Endothelial cell of umbilical vein (primary cell): ENCODE measurements around the gene CAMKMT. TPM values are rescaled to one million over a fixed set of nuclear protein-coding genes. Genes with fewer than 3 reads are reported as not detected.

Source experiments
- BruUV-seq: library from RNA; stranded (reverse); fragments of 400-500 nt; replicated peaks from 2 replicates; lab custom pipeline; 2021; lab: Mats Ljungman, UMichigan
- CTCF ChIA-PET: fragments of 300-600, 350-600 bp; sonication (Branson Sonifier 250); formaldehyde crosslinking; loops from one replicate; lab custom pipeline; 2021; ENCODE audit warnings: antibody characterized with exemption, inconsistent platforms; lab: Charles Lee
- POLR2A ChIA-PET: fragments of 300-600, 350-600 bp; sonication (Branson Sonifier 250); formaldehyde crosslinking; loops from one replicate; lab custom pipeline; 2021; ENCODE audit warnings: antibody characterized with exemption, inconsistent platforms; lab: Charles Lee
- DNase-seq: peaks from one replicate; pipeline ENCODE4 v3.0.0-alpha.2; 2011; ENCODE audit warnings: low read depth, low spot score
- FAIRE-seq: peaks from 2 replicates; lab custom pipeline; 2011; peaks lifted over from hg19 to GRCh38; lab: Jason Lieb, UNC
- H2AFZ ChIP-seq: 2 replicates; pipeline ENCODE4 v1.6.0; 2012; ENCODE audit warnings: low read depth, low read length, control low read depth, inconsistent platforms
- H3K27ac ChIP-seq: 2 replicates; pipeline ENCODE4 v1.5.1; 2011; ENCODE audit warnings: low read depth, mild to moderate bottlenecking, control low read depth, low read length, moderate library complexity; ENCODE audit not compliant: insufficient read depth
- H3K27me3 ChIP-seq, 2 experiments: 2 replicates each; pipeline versions ENCODE4 v1.6.0 to v1.6.1; 2011; ENCODE audit warnings: low read length in 2 of 2, mixed read lengths in 1 of 2; ENCODE audit not compliant: control insufficient read depth in 2 of 2, insufficient read depth in 2 of 2
- H3K36me3 ChIP-seq, 2 experiments: 2 replicates in 1 of 2; 3 replicates in 1 of 2; pipeline ENCODE4 v1.5.1; 2011; ENCODE audit warnings: low read length in 2 of 2, mild to moderate bottlenecking in 1 of 2, moderate library complexity in 1 of 2; ENCODE audit not compliant: control insufficient read depth in 2 of 2, insufficient read depth in 2 of 2; ENCODE audit errors: extremely low read depth in 1 of 2
- H3K4me1 ChIP-seq: 3 replicates; pipeline ENCODE4 v1.5.1; 2011; ENCODE audit warnings: mild to moderate bottlenecking, low read length; ENCODE audit not compliant: control insufficient read depth, insufficient read depth; ENCODE audit errors: extremely low read depth
- H3K4me2 ChIP-seq: 2 replicates; pipeline ENCODE4 v1.6.1; 2011; ENCODE audit warnings: low read length, control low read depth, mixed read lengths; ENCODE audit not compliant: insufficient read depth
- H3K4me3 ChIP-seq, 3 experiments: fragments of 200-600 bp in 1 of 3; sonication (generic), shearing (Covaris generic) in 1 of 3; replicated peaks in 1 of 3; 2 replicates each; pipeline ENCODE4 v1.5.1; 2011 to 2016; ENCODE audit warnings: control low read depth in 3 of 3, low read length in 3 of 3, mild to moderate bottlenecking in 2 of 3, inconsistent platforms in 1 of 3, low read depth in 1 of 3, moderate library complexity in 1 of 3; ENCODE audit not compliant: insufficient read depth in 1 of 3
- H3K79me2 ChIP-seq: 2 replicates; pipeline ENCODE4 v1.6.0; 2012; ENCODE audit warnings: low read length, inconsistent platforms; ENCODE audit not compliant: control insufficient read depth, insufficient read depth
- H3K9ac ChIP-seq: replicated peaks from 2 replicates; pipeline ENCODE3; 2011; ENCODE audit warnings: low read length, control low read depth; ENCODE audit not compliant: insufficient read depth; ENCODE audit errors: extremely low read depth
- H3K9me1 ChIP-seq: replicated peaks from 3 replicates; pipeline ENCODE4 v1.6.0; 2011; ENCODE audit warnings: mild to moderate bottlenecking, low read length; ENCODE audit not compliant: control insufficient read depth, insufficient read depth; ENCODE audit errors: extremely low read depth
- H3K9me3 ChIP-seq: replicated peaks from 2 replicates; pipeline ENCODE4 v1.5.1; 2012; ENCODE audit warnings: low read length, inconsistent platforms; ENCODE audit not compliant: control insufficient read depth, insufficient read depth
- H4K20me1 ChIP-seq: replicated peaks from 2 replicates; pipeline ENCODE3; 2011; ENCODE audit warnings: mild to moderate bottlenecking, low read length; ENCODE audit not compliant: control insufficient read depth, insufficient read depth; ENCODE audit errors: extremely low read depth
- CTCF ChIP-seq, 2 donors: IDR thresholded peaks; 1 replicate in 1 of 2; 2 replicates in 1 of 2; pipeline ENCODE4 v1.5.1; 2011; ENCODE audit warnings: low read length in 2 of 2, mild to moderate bottlenecking in 2 of 2, moderate library complexity in 2 of 2, control low read depth in 1 of 2, inconsistent platforms in 1 of 2, low read depth in 1 of 2; ENCODE audit not compliant: insufficient read depth in 1 of 2; ENCODE audit errors: extremely low read depth in 1 of 2
- EZH2 ChIP-seq: IDR thresholded peaks from 2 replicates; pipeline ENCODE4 v1.6.1; 2012; ENCODE audit warnings: borderline replicate concordance, low read depth, mild to moderate bottlenecking, moderate library complexity, low read length, inconsistent platforms; ENCODE audit not compliant: severe bottlenecking
- FOS ChIP-seq: IDR thresholded peaks from 2 replicates; pipeline ENCODE4 v1.6.1; 2011; ENCODE audit warnings: mild to moderate bottlenecking, low read length, moderate library complexity, borderline replicate concordance; ENCODE audit not compliant: insufficient read depth
- GATA2 ChIP-seq: IDR thresholded peaks from 2 replicates; pipeline ENCODE4 v1.7.0; 2011; ENCODE audit warnings: low read depth, mild to moderate bottlenecking, moderate library complexity, mixed read lengths, low read length; ENCODE audit not compliant: insufficient read length, insufficient read depth
- JUN ChIP-seq: IDR thresholded peaks from 2 replicates; pipeline ENCODE4 v1.6.1; 2011; ENCODE audit warnings: borderline replicate concordance, low read depth; ENCODE audit not compliant: insufficient read length, insufficient read depth
- MAX ChIP-seq: IDR thresholded peaks from 2 replicates; pipeline ENCODE4 v1.6.1; 2011; ENCODE audit not compliant: insufficient read depth, insufficient read length
- MYC ChIP-seq: IDR thresholded peaks from one replicate; pipeline ENCODE4 v1.6.1; 2011; ENCODE audit warnings: mild to moderate bottlenecking, low read depth, low read length
- POLR2A ChIP-seq: IDR thresholded peaks from 2 replicates; pipeline ENCODE4 v1.6.1; 2012; ENCODE audit warnings: low read depth, mild to moderate bottlenecking, control low read depth, low read length
- POLR2AphosphoS5 ChIP-seq: IDR thresholded peaks from 2 replicates; pipeline ENCODE4 v1.6.1; 2012; ENCODE audit warnings: low read depth, mild to moderate bottlenecking, control low read depth, low read length, moderate library complexity; ENCODE audit not compliant: insufficient read depth
- dilution Hi-C: fragments of 300-500 bp; cut with MboI; formaldehyde crosslinking; loops from one replicate; pipeline ENCODE4 v1.15.0; 2019; ENCODE audit warnings: low sequenced_read_pairs; ENCODE audit not compliant: extremely low pct_ligation_motif_present
- intact Hi-C: fragments of 100-400 bp; cut with micrococcal nuclease; formaldehyde crosslinking; loops from one replicate; pipeline ENCODE4 v1.10.0; 2022
- polyA plus RNA-seq, 4 experiments: library from polyadenylated mRNA; depleted of rRNA in 3 of 4; stranded (reverse) in 3 of 4; unstranded in 1 of 4; fragments of >200 nt; gene quantifications; 2 replicates each; pipeline versions ENCODE4 v1.2.1 to v1.2.3, GENCODE V29; 2011 to 2012; ENCODE audit warnings: missing spikeins in 1 of 4
- total RNA-seq: library from RNA; stranded (reverse); gene quantifications from 2 replicates; pipeline ENCODE4 v1.2.3, GENCODE V29; 2021

Gene CAMKMT
- total and polyA plus RNA-seq, 2 donors (not counting 3 experiments of a cell fraction or from before 2014, with no cell fraction given) = 4.1 to 10.7 TPM

GRCh38 chr2:44495035-44495434 lies 133.3 kb downstream of the CAMKMT start:
- ChIA-PET POLR2A (no interaction called here), CTCF (interaction anchor here (3.4 kb wide), 1 partner anchor 16 kb away, joined by 17 read pairs; no protein-coding TSS in a partner anchor)
- H3K79me2 ChIP-seq = no peaks in the 10 kb centered on the region
- no peaks in the 10 kb centered on the region for H3K9me3 ChIP-seq
- H3K9me1 ChIP-seq = no peaks in the 10 kb centered on the region
- dilution Hi-C loops (no loop called here), intact Hi-C loops (no loop called here)
- H3K9ac ChIP-seq = no peak overlapping the region
- no peaks in the 10 kb centered on the region for H3K27me3 ChIP-seq
- FAIRE-seq (no peak), DNase-seq (no peak)
- no peak overlapping the region for H2AFZ ChIP-seq
- H3K4me1 ChIP-seq = no peaks in the 10 kb centered on the region
- no peaks in the 10 kb centered on the region for H3K36me3 ChIP-seq
- no peak overlapping the region for H3K4me2 ChIP-seq
- no peaks in the 10 kb centered on the region for H4K20me1 ChIP-seq
- H3K4me3 ChIP-seq = no peak overlapping the region
- TF ChIP-seq JUN (no peak), POLR2AphosphoS5 (no peak)
- BruUV-seq = no TSS peak
- H3K27ac ChIP-seq = no peak overlapping the region

- H3K79me2 ChIP-seq = no peaks in the 10 kb centered on the region
- H3K9me1 ChIP-seq = no peaks in the 10 kb centered on the region
- no peaks in the 10 kb centered on the region for H3K27me3 ChIP-seq
- BruUV-seq = no TSS peak
- no peak overlapping the region for H3K9ac ChIP-seq
- no peaks in the 10 kb centered on the region for H3K9me3 ChIP-seq
- no peak overlapping the region for H2AFZ ChIP-seq
- CTCF ChIA-PET = interaction anchor here (3.4 kb wide), 1 partner anchor 16 kb away, joined by 17 read pairs; no protein-coding TSS in a partner anchor
- no peak for FAIRE-seq
- TF ChIP-seq POLR2AphosphoS5 (no peak), EZH2 (no peak), GATA2 (no peak), JUN (no peak), POLR2A (no peak), CTCF (IDR thresholded peaks at IDR 0.05; ENCODE audit: extremely low read depth in 1 of 2, insufficient read depth in 1 of 2, low read depth in 1 of 2, low read length in 2 of 2) (no peak), MYC (no peak), MAX (no peak), FOS (no peak)
- POLR2A ChIA-PET = no interaction called here
- H3K4me1 ChIP-seq = no peaks in the 10 kb centered on the region
- no peak for DNase-seq
- dilution Hi-C loops = no loop called here
- no peak overlapping the region for H3K4me3 ChIP-seq
- H3K27ac ChIP-seq = no peak overlapping the region
- no peaks in the 10 kb centered on the region for H3K36me3 ChIP-seq
- H3K4me2 ChIP-seq = no peak overlapping the region
- intact Hi-C loops = no loop called here
- H4K20me1 ChIP-seq = no peaks in the 10 kb centered on the region
Observed at GRCh38 chr2:44495544-44495943, 133.8 kb downstream of the CAMKMT start.
